Adrenal gland (tissue), 12 donors: ENCODE data around the gene KLHL22. TPM values are rescaled to one million over a fixed set of nuclear protein-coding genes. Genes with fewer than 3 reads are reported as not detected.

Experiments used
- DNase-seq, 7 donors: peaks; one replicate each; pipeline ENCODE4 v3.0.0-alpha.2; 2019 to 2020
- H3K27ac ChIP-seq, 5 donors: fragments of 200-600 bp; sonication (generic) in 4 of 5; 1 replicate in 3 of 5; 2 replicates in 2 of 5; pipeline versions ENCODE4 v1.5.1 to v1.8.0; 2016 to 2020; ENCODE audit warnings: mild to moderate bottlenecking in 1 of 5
- H3K27me3 ChIP-seq: fragments of 200-600 bp; 2 replicates; pipeline ENCODE4 v1.8.0; 2021
- H3K36me3 ChIP-seq, 2 donors: fragments of 200-600 bp; replicated peaks in 1 of 2; 1 replicate in 1 of 2; 2 replicates in 1 of 2; pipeline versions ENCODE4 v1.5.1 to v1.8.0; 2018 to 2022
- H3K4me1 ChIP-seq, 2 donors: fragments of 200-600 bp; replicated peaks in 1 of 2; 1 replicate in 1 of 2; 2 replicates in 1 of 2; pipeline versions ENCODE4 v1.5.1 to v1.8.0; 2018 to 2021
- H3K4me3 ChIP-seq, 4 donors: fragments of 200-600 bp; sonication (generic) in 3 of 4; one replicate each; pipeline ENCODE4 v1.5.1; 2016 to 2018
- H3K9me3 ChIP-seq, 3 donors: fragments of 200-600 bp; sonication (generic) in 1 of 3; replicated peaks in 1 of 3; 1 replicate in 2 of 3; 2 replicates in 1 of 3; pipeline versions ENCODE4 v1.5.1 to v1.8.0; 2016 to 2021
- CTCF ChIP-seq, 6 experiments: fragments of 450-650 bp in 4 of 6; fragments of 200-600 bp in 2 of 6; sonication (generic) in 1 of 6; IDR thresholded peaks; 1 replicate in 5 of 6; 2 replicates in 1 of 6; pipeline versions ENCODE4 v1.5.1 to v1.8.0; 2016 to 2021; ENCODE audit warnings: antibody characterized with exemption in 6 of 6, mild to moderate bottlenecking in 2 of 6, moderate library complexity in 1 of 6
- POLR2A ChIP-seq, 2 donors: fragments of 450-650 bp; IDR thresholded peaks; one replicate each; pipeline ENCODE4 v1.6.1; 2017; ENCODE audit warnings: antibody characterized with exemption in 2 of 2, mild to moderate bottlenecking in 2 of 2, moderate library complexity in 1 of 2
- WGBS, 4 donors: extraction: QIAGEN DNeasy Blood & Tissue Kit in 2 of 4; methylation state at CpG; one replicate each; pipeline versions ENCODE4 v1.1.5 to v1.1.7; 2013 to 2017; 5-methylcytosine and 5-hydroxymethylcytosine counted together
- intact Hi-C, 2 donors: fragments of 100-400 bp; cut with DNase I; formaldehyde crosslinking; loops; one replicate each; pipeline versions ENCODE4 v1.14.1 to v1.15.0; 2022 to 2023
- polyA plus RNA-seq, 3 donors: library from polyadenylated mRNA; stranded (reverse); fragments of 200-250 nt in 2 of 3; fragments of 350-450 nt in 1 of 3; fragmentation: Illumina TruSeq in 1 of 3; extraction: RNeasy Lipid Tissue Mini Kit (QIAGEN cat#74804) in 1 of 3; gene quantifications; one replicate each; pipeline ENCODE4 v1.2.3, GENCODE V29; 2013 to 2014
- total RNA-seq, 9 donors: library from RNA; depleted of rRNA in 4 of 9; stranded (reverse); fragments of >200 nt in 4 of 9; fragments of 120-200 nt in 1 of 9; fragmentation: NEBNext Ultra II Directional in 1 of 9; extraction: Animal tissue kit (Norgen Biotek cat#: 25700) in 1 of 9; gene quantifications; one replicate each; pipeline versions ENCODE4 v1.1.0 to v1.2.4, GENCODE V29; 2013 to 2023
- donor health status: healthy with polysubstance abuse.
- donor health status: Bipolar disorder and iron deficiency.
- donor health status: DM: yes; HTN: yes; CAD: no.
- donor health status: DM: no; HTN: no; CAD: no.
- donor health status: DM: no; HTN: no; CAD: no.
- donor health status: DM: yes; HTN: yes; CAD: no.

Gene KLHL22
- total and polyA plus RNA-seq, 12 donors, result 15.3 to 38.8 (median 27.6) TPM

GRCh38 chr22:20440637-20441591, 54.7 kb downstream of the KLHL22 start:
- Histone ChIP-seq H3K27me3 (peaks cover 13% of the 10 kb centered on the region), H3K36me3 (peaks cover 0 to 18% of the 10 kb centered on the region in 2 donors), H3K4me1 (peaks cover 5 to 18% of the 10 kb centered on the region in 2 donors), H3K9me3 (no peaks in the 10 kb centered on the region), H3K27ac (peak overlapping the region in 1 of 5 donors; percentile 77), H3K4me3 (no peak overlapping the region)
- intact Hi-C loops, result no loop called here
- WGBS, 4 donors, result 77 to 82% (median 80%) methylated on average over 8 to 13 of the region's 13 CpGs
- no peak for TF ChIP-seq POLR2A (IDR thresholded peaks at IDR 0.05)
- TF ChIP-seq CTCF (IDR thresholded peaks at IDR 0.05), result no peak
- no peak for DNase-seq

GRCh38 chr22:20439928-20440575, 55.5 kb downstream of the KLHL22 start:
- Histone ChIP-seq H3K27ac (no peak overlapping the region), H3K4me1 (peaks cover 5 to 18% of the 10 kb centered on the region in 2 donors), H3K27me3 (peaks cover 19% of the 10 kb centered on the region), H3K36me3 (peaks cover 0 to 10% of the 10 kb centered on the region in 2 donors), H3K9me3 (no peaks in the 10 kb centered on the region), H3K4me3 (no peak overlapping the region)
- TF ChIP-seq POLR2A (IDR thresholded peaks at IDR 0.05) (no peak), CTCF (IDR thresholded peaks at IDR 0.05) (no peak)
- intact Hi-C loops, result loop anchor here in 1 of 2 donors (10.0 kb wide), 1 partner anchor 45 kb away; no protein-coding TSS in a partner anchor
- WGBS, 4 donors, result 88 to 100% (median 95%) methylated on average over 1 to 5 of the region's 5 CpGs
- no peak for DNase-seq

GRCh38 chr22:20439556-20439927, 56.1 kb downstream of the KLHL22 start:
- peaks cover 5 to 18% of the 10 kb centered on the region in 2 donors for H3K4me1 ChIP-seq
- H3K4me3 ChIP-seq, result no peak overlapping the region
- intact Hi-C loops, result loop anchor here in 1 of 2 donors (10.0 kb wide), 1 partner anchor 45 kb away; no protein-coding TSS in a partner anchor
- TF ChIP-seq CTCF (IDR thresholded peaks at IDR 0.05) (no peak), POLR2A (IDR thresholded peaks at IDR 0.05) (no peak)
- 94 to 99% (median 96%) methylated on average over 4 of the region's 4 CpGs for WGBS, 4 donors
- H3K9me3 ChIP-seq, result no peaks in the 10 kb centered on the region
- peak overlapping the region in 1 of 5 donors; percentile 93 for H3K27ac ChIP-seq
- DNase-seq, result no peak
- H3K36me3 ChIP-seq, result peaks cover 0 to 5% of the 10 kb centered on the region in 2 donors
- H3K27me3 ChIP-seq, result peaks cover 24% of the 10 kb centered on the region
